Esophagus squamous epithelium (tissue), 4 donors: Measurements from ENCODE around the gene SGMS1.

Experiments
- POLR2A ChIP-seq, 4 donors: fragments of 450-650 bp; IDR thresholded peaks; one replicate each; pipeline ENCODE4 v1.6.1; 2017; ENCODE audit warnings: antibody characterized with exemption in 4 of 4, mild to moderate bottlenecking in 4 of 4, moderate library complexity in 3 of 4
- TF ChIP-seq, protein P1 (sequence below), 6 experiments: fragments of 450-650 bp in 4 of 6; fragments of 200-600 bp in 2 of 6; sonication (generic) in 2 of 6; IDR thresholded peaks; one replicate each; pipeline ENCODE4 v1.5.1; 2016 to 2019; ENCODE audit warnings: antibody characterized with exemption in 6 of 6, mild to moderate bottlenecking in 4 of 6, moderate library complexity in 4 of 6

DNA sequence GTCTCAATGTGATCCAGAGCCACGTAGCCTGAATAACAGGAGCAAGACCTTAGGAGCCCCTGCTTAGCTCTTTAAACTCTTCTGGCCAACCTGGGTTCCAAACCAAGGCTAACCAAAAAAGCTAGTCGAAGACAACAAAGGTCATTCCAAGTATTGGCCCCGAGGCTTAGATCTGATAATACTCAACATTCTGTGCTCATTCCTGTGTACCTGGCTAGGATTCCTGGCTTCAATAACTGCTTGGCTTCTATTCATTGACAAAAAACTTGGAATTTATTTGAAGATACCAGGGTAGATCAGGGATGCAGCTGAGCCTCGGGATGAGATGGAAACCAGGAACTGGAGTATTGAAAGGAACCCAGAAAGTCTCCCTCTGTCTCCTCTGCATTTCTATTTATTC lies 4.1 kb upstream of the SGMS1 start:
- no peak for TF ChIP-seq POLR2A (IDR thresholded peaks at IDR 0.05)
- TF ChIP-seq, protein P1, sequence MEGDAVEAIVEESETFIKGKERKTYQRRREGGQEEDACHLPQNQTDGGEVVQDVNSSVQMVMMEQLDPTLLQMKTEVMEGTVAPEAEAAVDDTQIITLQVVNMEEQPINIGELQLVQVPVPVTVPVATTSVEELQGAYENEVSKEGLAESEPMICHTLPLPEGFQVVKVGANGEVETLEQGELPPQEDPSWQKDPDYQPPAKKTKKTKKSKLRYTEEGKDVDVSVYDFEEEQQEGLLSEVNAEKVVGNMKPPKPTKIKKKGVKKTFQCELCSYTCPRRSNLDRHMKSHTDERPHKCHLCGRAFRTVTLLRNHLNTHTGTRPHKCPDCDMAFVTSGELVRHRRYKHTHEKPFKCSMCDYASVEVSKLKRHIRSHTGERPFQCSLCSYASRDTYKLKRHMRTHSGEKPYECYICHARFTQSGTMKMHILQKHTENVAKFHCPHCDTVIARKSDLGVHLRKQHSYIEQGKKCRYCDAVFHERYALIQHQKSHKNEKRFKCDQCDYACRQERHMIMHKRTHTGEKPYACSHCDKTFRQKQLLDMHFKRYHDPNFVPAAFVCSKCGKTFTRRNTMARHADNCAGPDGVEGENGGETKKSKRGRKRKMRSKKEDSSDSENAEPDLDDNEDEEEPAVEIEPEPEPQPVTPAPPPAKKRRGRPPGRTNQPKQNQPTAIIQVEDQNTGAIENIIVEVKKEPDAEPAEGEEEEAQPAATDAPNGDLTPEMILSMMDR (IDR thresholded peaks at IDR 0.05): no peak
